ENCODE measurements around the gene ZNF644.
"Not testable (repeated sequence)": the region's sequence is repeated elsewhere in the genome, so short reads cannot be mapped to it uniquely, and the experiment has no call there.

Gene ZNF644

DNA sequence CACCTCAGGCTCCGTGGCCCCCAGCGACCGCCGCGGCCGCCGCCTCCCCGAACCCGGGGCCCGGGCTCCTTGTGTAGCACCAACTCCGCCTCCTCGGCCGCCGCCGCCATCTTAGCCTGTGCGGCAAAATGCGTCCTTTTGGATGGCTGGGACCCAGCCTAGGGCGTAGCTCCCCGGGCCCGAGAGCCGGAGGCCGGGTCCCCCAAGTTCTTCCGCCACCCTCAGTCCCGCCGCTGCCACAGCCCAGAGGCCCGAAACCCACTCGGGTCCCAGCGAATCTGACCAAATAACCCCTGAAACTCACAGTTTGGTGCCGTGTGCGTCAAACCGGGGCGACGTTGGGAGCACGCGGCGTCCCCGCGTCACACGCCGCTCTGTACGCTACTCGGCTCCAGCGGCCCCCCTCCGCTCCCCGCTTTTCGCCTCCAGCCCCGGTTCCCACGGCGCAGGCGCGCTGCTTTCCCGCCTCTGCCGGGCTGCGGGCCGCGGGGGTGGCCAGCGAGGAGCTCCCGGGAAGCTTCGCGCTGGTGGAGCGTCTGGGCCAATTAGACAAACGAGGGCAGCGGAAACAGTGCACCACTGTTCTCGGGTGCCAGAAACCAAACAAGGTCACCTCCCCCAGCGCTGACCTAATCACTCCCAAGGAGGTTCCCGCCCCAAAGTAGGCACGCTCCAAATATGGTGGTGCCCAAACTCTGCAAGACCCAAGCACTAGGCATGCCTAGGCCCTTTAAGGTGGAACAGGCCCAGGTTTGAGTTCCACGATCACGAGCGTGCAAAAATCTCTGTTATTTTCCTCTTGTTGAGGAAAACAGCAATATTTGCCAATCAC lies at the start of gene ZNF644:
Gene ZNF644, minus strand, starts transcription at position 350 of the 832 bp plus-strand sequence. CDS start 39,682 bp downstream, outside the sequence.
- peak; percentile 98 for DNase-seq (ENCODE audit: low spot score)

DNA sequence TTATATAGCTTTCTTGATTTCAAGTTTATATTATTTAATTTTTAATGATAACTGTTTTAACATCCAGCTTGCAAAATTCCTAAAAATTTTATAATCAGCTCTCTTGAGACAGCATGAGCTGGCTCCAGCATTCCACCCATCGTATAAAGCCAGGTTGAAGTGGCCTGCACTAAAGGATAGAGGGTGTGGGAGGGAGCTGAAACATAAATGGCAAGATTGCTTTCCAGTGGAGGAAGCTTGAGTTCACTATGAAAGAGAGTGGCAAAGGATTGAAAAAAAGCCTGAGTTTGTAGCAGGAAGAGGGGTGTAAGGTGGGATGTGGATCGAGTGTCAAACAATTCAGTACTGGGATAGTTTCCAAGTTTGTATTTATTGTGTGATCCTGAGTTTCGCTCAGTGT lies 48.5 kb upstream of the ZNF644 start:
- DNase-seq (ENCODE audit: low spot score) = no peak

DNA sequence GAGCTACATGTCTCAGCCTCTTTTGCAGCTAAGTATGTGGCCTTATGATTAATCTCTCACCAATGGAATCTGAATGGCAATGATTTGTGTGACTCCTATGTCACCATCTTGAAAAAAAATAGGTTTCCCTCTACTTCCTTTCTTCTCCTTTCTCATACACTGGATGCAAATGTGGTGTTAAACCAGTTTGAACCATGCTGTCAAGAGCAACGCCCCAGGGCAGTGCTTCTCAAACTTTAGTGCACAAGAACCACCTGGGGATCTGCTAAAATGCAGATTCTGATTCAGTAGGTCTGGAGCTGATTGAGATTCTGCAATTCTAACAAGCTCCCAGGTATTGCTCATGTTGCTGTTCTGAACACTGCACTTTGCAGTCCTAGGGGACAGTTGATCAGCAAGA lies 44.7 kb upstream of the ZNF644 start:
- no peak for DNase-seq (ENCODE audit: low spot score)

DNA sequence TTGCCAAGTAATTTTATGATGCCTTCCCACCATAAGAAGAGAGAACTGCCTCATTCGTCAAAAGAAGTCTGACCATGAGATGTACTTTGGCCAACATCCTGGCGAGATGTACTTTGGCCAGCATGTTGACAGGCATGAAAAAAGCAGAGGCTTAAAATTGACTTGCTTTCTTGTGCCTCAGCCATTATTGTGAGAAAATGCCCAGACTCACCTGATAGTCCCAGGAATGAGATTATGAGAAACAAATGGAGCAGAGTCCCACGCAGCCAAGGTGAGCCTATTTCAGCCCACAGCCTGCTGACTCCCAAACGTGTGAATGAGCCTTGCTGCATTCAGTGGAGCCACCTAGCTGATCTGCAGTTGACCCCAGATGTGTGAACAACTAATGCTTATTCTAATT lies 43.5 kb upstream of the ZNF644 start:
- DNase-seq (ENCODE audit: low spot score) = no peak

DNA sequence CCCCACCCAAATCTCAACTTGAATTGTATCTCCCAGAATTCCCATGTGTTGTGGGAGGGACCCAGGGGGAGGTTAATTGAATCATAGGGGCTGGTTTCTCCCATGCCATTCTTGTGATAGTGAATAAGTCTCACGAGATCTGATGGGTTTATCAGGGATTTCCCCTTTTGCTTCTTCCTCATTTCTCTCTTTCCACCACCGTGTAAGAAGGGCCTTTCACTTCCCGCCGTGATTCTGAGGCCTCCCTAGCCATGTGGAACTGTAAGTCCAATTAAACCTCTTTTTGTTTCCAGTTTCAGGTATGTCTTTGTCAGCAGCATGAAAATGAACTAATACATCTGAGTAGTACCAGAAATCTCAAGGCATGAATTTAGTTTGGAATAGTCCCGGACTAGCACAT lies 41.6 kb upstream of the ZNF644 start:
- not testable (repeated sequence) for DNase-seq (ENCODE audit: low spot score)

DNA sequence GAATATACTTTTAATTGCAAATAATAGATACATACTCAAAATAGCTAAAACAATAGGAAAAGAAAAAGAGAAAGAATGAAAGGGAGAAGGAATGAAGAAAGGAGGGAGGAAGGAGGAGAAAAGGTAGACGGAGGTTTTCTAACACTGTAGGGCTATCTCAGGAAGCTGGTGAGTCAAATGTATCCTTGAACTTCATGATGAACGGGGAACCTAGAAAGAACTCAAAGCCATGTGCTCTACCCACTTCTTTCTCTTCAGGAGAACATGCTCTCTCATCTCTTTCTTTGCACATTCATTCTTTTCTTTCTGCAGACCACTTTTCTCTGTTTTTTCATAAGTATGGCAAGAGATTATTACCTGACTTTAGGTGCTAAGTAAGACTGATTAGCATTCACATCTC lies 37.3 kb upstream of the ZNF644 start:
- DNase-seq (ENCODE audit: low spot score) = no peak

DNA sequence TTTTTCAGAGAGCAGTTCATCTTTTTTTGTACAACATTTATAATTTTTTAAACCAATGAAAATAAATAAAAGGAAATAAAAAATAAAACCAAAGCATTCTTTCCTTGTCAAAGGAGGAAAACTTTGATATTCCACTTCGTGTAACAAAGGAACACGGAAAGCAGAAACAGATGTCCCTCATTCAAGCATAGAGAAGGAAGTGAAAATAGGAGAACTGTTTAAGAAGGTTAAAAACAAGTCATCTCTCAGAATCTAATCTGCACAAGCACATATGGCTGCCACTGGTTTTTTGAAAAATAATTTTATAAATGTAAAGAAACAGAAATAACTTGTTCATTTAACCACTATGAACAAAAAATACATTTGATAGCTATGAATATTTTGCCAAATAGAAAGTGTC lies 35.9 kb upstream of the ZNF644 start:
- no peak for DNase-seq (ENCODE audit: low spot score)

DNA sequence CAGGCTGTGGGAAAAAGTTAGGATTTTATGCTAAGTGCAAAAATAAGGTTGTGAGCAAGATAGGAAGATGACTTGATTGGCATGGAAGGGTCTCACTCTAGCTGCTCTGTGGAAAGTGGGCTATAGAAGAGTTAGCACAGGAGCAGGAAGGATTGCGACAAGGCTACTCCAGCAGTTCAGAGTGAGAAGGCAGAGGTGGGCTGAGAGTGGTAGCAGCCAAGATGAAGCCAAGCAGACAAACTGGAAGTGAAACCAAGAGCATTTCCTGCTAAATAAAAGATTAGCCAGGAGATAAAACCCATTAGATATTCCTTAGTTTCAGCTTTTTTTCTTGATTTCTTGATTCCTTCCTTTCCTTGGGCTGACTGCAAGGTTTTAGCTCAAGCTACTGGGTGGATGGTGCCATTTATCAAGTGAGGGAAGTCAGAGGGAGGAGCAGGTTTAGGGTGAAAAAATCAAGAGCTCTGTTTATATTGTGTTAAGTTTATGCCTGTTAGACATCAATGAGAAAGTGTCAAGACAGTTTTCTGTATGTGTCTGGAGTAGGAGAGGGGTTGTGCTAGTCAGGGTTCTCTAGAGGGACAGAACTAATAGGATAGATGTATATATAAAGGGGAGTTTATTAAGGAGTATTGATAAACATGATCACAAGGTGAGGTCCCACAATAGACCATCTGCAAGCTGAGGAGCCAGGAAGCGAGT lies 33.1 kb upstream of the ZNF644 start:
- no peak for DNase-seq (ENCODE audit: low spot score)

DNA sequence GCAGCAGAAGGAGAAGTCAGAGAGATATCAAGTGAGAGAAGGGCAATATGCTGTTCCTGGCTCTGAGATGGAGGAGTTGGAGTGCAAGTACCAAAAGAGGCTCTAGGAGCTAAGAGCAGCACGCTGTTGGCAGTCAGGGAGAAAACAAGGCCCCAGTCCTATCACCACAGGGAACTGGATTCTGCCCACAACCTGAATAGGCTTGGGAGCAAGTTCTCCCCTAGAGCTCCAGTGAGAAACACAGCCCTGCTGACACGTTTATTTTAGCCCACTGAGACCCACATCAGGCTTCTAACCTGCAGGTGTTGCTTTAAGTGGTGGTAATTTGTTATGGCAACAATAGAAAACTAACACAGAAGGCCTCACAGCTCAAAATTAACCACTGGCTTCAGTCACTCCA lies 31.8 kb upstream of the ZNF644 start:
- DNase-seq (ENCODE audit: low spot score) = no peak

DNA sequence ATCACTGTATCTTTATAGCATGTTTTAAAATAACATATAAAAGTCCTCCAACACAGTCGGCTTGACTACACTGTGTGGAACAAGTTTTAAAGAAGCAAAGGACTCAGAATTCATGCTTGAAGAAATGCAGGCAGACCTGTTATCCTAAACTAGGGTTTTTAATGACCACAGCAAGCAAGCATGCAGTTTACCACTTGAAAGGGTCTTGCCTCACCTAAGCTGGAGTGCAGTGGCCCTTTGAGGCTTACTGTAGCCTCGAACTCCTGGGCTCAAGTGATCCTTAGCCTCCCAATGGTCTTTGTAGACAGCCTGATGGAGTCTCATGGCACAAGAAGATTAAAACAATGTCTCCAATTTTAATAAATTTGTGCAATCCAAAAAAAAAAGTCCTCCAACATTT lies 27.7 kb upstream of the ZNF644 start:
- DNase-seq (ENCODE audit: low spot score) = not testable (repeated sequence)

DNA sequence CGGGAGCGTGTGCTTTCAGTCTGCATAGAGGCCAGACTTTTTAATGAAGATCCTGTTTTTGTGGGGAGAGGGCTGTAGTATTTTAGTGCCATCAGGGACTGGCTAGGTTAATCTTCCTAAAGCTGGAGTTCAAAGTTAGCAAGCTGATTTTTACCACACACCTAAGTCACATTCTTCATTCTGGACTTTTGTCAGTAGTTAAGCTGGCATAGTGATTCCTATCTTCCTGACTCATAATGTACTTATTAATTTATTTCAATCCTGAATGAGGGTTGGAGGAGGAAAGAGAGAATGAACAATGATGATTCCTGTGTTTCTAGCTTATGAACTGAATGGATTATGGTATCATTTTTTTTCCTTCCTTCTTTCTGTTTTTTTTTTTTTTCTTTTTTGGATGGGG lies 24.9 kb upstream of the ZNF644 start:
- DNase-seq (ENCODE audit: low spot score) = no peak

DNA sequence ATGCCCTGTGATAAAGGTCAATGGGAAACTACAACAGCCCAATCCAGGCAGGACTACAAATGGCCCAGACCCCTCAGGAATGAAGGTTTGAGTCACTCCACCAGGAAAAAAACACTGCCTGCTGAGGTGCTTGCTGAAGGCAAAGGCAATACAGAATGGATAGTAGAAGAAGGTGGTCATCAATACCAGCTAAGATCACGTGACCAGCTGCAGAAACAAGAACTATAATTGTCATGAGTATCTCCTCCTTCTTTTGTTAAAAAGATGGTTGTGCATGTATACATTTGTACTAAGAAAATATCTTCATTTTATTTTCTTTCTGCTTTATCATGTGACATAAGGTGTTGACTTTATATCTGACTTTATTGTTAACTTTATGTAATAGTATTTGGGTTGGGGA lies 23.4 kb upstream of the ZNF644 start:
- no peak for DNase-seq (ENCODE audit: low spot score)

DNA sequence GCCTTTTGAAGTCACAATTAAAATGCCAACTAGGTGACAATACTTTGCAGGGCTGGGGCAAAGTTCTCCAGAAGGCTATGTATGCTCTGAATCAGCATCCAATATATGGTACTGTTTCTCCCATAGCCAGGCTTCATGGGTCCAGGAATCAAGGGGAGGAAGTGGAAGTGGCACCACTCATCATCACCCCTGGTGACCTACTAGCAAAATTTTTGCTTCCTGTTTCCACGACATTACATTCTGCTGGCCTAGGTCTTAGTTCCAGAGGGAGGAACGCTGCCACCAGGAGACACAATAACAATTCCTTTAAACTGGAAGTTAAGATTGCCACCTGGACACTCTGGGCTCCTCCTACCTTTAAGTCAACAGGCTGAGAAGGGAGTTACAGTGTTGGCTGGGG lies 22.9 kb upstream of the ZNF644 start:
- not testable (repeated sequence) for DNase-seq (ENCODE audit: low spot score)

DNA sequence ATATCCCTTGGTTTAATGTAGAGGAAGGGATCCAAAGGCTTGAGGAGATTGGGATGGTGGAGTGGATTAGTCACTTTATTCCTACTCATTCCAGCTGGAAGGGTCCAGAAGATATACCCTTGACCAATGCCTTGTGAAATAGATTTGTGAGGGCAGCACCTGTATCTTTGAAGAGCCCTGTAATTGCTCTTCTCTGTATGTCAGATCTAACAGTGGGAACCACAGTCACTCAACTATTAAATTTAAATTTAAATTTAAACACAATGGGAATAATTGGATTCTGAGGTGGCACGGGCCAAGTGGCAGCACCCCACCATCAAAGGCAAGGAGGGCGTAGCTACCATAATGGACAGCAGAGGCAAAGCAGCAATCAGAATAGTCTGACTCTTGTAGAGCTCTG lies 20.5 kb upstream of the ZNF644 start:
- DNase-seq (ENCODE audit: low spot score) = not testable (repeated sequence)

DNA sequence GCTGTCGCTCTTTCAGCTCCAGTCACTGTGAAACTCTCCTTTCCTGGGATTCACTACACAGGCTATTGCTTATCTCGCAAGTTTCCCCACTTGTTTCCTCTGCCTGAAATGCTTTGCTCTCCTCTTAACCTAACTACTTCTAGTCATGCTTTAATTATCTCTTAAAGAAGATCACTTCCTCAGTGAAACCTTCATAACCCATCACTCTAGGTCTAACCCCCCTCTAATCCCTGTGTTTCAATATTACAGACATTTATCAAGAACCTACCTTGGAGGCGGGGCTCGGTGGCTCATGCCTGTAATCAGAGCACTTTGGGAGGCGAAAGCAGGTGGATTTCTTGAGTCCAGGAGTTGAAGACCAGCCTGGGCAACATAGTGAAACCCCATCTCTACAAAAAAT lies 16.7 kb upstream of the ZNF644 start:
- no peak for DNase-seq (ENCODE audit: low spot score)

DNA sequence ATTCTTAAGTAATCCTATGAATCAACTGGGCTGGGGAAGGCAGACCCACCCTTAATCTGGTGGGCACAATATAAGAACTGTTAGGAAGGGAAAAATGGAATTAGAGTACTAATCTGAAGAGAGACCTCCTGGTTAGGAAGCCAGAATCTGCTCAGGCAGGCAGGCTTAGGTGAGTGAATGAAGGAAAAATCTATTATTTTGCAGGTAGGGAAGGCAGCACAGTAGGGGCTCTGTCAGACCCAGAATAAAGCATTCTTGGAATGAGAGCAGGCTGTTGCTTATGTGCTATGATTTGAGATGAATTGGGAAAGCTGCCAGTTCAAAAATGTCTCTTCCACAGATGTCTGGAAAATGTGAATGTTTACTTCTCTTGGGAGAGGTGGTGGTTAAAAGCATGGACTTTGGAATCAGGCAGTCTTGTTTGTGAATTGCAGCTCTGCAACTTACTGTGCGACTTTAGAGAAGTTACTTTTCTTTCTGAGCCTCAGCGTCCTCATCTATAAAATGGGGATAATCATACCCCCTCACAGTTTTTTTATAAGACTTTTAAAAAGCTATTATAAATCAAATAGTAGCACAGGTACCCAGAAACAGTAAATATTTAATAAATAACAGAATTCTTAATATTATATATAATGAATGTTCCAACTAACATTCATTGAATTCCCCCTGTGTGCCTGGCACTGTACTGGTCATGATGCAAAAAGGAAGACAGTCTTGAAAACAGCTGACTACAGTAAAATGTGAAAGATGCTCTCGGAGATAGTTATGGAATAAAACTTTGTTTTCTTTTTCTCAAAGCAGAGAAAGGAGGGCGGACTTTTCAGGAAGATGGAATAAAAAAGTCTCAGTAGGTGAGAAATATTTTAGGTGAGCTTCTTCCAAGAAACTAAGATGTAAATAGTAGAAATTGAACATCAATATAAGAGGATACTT lies 15.3 kb upstream of the ZNF644 start:
- no peak for DNase-seq (ENCODE audit: low spot score)

DNA sequence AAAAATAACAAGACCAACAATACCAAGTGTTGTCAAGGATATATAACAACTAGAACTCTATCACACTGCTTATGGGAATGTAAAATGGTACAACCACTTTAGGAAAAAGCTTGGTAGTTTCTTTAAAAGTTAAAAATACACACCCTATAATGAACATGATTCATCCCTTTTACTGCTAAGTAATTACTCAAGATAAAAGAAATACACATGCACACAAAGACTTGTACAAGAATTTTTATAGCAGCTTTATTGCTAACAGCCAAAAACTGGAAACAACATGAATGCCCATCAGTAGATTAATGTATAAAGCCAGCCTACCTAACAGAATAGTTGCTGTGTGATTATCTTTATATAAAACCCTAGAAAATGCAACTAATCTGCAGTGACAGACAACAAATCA lies 10.5 kb upstream of the ZNF644 start:
- no peak for DNase-seq (ENCODE audit: low spot score)

DNA sequence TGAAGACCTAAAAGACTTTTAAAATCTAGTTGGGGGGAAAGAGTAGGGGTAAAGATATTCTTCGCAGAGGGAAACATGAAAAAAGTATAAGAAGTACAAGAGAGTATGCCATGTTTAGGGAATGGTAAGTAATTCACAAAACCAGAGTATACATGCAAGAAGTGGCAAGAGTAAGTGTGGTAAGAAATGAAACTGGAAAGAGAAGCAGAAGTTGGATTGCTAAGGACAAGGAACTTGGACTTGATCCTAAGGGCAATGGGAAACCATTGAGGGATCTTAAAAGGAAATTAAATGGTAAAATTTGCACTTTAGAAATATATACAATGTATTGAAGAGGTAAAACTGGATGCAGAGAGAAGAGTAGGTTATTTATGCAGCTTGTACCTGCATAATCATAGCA lies 9.2 kb upstream of the ZNF644 start:
- no peak for DNase-seq (ENCODE audit: low spot score)

DNA sequence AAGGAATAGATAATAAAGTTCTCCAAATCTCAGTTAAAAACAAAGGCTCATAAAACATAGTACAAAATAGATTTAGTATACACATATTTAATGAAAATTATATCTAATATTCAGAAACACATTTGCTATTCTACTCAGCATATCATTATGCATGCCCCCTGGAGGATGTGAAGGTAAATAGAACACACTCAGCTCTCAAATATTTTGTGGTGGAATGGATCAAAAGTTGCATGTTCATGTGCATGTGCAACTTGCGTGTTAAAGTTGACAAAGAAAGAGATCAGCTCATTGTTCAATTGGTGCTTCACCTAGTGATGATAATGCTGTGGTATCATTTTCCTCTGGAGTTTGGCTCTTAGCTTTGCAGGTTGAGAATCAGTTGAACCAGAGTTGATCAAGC lies 4.9 kb upstream of the ZNF644 start:
- peak; percentile 18 for DNase-seq (ENCODE audit: low spot score)

DNA sequence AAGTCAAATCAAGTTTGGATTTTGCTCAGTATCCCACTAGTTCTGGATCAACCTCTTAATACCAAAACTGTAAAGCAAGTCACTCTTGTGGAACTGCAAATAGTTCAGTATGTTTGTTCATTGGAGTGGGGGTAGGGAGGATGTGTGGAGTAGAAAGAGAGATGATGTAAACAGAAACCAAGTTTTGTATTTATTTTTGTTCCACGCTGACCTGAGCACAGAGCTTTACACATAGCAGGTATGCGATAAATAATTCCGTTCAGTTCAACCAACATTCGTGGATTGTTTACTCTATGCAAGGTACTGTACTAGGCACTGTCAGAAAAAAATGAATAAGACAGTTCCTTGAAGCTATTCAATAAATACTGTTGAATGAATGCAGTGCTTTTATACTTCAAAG lies 4.5 kb upstream of the ZNF644 start:
- DNase-seq (ENCODE audit: low spot score) = no peak

DNA sequence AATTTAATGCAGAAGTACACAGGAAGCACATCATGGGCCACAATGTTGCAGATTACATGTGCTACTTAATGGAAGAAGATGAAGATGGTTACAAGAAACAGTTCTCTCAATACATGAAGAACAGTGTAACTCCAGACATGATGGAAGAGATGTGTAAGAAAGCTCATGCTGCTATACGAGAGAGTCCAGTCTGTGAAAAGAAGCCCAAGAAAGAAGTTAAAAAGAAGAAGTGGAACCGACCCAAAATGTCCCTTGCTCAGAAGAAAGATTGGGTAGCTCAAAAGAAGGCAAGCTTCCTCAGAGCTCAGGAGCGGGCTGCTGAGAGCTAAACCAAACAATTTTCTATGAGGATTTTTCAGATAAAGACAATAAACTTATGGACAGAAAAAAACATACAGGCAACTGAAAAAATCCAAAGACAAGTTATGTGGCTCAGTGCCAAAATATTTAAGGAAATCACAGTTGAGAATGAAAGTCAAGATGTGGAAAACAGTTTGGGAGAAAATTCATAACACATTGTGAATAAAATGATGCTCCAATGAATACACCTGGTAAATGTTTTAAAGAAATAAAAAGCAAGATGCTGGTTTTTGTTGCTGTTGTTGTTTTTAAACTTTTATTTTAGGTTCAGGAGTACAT lies 2.8 kb upstream of the ZNF644 start:
- no peak for DNase-seq (ENCODE audit: low spot score)

DNA sequence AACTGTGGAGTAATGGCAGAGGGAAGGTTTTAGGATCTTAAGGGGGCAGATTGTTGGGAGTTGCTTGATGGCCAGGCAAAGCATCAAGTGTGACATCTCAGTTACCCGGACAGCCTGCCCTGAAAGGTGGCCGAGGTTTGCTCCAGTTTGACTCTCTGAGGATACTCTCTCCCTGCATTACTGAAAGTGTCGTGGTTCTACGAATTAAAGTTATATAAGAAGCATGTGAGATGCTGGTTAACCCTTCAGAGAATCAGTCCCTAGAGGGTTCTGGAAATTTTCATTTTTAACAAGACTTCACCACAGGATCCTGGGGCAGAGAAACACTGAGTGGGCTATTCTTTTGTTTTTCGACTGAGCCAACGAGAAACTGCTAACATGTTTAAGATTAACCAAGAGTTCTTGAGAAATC lies 689 bp upstream of the ZNF644 start:
- DNase-seq (ENCODE audit: low spot score) = no peak

Measured in AG20443 (cell line).